ENCODE measurements around the gene PAK6.

DNA sequence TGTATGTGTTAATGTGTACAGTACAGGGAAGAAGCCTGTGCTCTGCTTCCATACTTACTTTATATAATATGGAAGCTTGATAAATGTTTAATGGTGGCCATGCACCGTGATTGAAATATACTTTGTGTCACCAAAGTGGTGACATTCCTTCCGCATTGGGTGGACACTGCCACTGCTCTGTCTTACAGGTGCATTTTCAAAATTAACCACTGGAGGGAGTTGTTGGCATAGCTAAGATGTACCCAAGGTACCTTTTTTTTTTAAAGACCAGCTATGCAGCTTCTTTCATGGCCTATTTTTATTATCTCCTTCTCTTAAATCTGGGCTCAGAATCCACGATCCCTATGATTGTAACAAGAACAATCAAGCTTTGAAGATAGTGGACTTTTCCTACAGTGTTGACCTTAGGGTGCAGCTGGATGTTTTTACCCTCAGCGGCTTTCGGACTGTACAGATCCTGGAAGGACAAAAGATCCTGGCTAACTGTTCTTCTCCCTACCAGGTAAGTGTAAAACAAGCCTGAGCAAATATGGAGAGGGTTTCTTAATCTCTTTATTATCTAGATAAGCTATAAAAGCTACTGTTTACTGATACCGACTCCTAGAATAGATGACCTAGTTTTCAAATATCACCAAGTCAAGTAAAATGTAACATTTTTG, 21.6 kb upstream of the PAK6 start:
- TF ChIP-seq, protein P1, sequence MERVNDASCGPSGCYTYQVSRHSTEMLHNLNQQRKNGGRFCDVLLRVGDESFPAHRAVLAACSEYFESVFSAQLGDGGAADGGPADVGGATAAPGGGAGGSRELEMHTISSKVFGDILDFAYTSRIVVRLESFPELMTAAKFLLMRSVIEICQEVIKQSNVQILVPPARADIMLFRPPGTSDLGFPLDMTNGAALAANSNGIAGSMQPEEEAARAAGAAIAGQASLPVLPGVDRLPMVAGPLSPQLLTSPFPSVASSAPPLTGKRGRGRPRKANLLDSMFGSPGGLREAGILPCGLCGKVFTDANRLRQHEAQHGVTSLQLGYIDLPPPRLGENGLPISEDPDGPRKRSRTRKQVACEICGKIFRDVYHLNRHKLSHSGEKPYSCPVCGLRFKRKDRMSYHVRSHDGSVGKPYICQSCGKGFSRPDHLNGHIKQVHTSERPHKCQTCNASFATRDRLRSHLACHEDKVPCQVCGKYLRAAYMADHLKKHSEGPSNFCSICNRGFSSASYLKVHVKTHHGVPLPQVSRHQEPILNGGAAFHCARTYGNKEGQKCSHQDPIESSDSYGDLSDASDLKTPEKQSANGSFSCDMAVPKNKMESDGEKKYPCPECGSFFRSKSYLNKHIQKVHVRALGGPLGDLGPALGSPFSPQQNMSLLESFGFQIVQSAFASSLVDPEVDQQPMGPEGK (CRISPR knock-in tag; IDR thresholded peaks at IDR 0.05; ENCODE audit: borderline replicate concordance) = no peak
- TF ChIP-seq SP1 (CRISPR knock-in tag; IDR thresholded peaks at IDR 0.05) (no peak), POLR2A (conservative IDR thresholded peaks at IDR 0.05) (no peak), SPI1 (IDR thresholded peaks at IDR 0.05; ENCODE audit: borderline replicate concordance, low read depth, low read length) (no peak), PHF20 (IDR thresholded peaks at IDR 0.05; ENCODE audit: partially characterized antibody) (no peak), ZNF232 (CRISPR knock-in tag; IDR thresholded peaks at IDR 0.05) (no peak), MAZ (CRISPR knock-in tag; conservative IDR thresholded peaks at IDR 0.05 in 1 of 2, IDR thresholded peaks at IDR 0.05 in 1 of 2) (0 out of 4 replicates have a peak, but pooled peaks of 1 of the 2 experiments have one; percentile 18), POLR2AphosphoS5 (IDR thresholded peaks at IDR 0.05; ENCODE audit: control insufficient read depth, insufficient read depth, low read depth, low read length) (no peak)
- TF ChIP-seq, protein P2, sequence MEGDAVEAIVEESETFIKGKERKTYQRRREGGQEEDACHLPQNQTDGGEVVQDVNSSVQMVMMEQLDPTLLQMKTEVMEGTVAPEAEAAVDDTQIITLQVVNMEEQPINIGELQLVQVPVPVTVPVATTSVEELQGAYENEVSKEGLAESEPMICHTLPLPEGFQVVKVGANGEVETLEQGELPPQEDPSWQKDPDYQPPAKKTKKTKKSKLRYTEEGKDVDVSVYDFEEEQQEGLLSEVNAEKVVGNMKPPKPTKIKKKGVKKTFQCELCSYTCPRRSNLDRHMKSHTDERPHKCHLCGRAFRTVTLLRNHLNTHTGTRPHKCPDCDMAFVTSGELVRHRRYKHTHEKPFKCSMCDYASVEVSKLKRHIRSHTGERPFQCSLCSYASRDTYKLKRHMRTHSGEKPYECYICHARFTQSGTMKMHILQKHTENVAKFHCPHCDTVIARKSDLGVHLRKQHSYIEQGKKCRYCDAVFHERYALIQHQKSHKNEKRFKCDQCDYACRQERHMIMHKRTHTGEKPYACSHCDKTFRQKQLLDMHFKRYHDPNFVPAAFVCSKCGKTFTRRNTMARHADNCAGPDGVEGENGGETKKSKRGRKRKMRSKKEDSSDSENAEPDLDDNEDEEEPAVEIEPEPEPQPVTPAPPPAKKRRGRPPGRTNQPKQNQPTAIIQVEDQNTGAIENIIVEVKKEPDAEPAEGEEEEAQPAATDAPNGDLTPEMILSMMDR (IDR thresholded peaks at IDR 0.05 in 2 of 3, conservative IDR thresholded peaks at IDR 0.05 in 1 of 3; ENCODE audit: insufficient read depth in 2 of 3, low read depth in 1 of 3, low read length in 3 of 3) = peak; percentile 80 to 97 (median 93)
- TF ChIP-seq, protein P3, sequence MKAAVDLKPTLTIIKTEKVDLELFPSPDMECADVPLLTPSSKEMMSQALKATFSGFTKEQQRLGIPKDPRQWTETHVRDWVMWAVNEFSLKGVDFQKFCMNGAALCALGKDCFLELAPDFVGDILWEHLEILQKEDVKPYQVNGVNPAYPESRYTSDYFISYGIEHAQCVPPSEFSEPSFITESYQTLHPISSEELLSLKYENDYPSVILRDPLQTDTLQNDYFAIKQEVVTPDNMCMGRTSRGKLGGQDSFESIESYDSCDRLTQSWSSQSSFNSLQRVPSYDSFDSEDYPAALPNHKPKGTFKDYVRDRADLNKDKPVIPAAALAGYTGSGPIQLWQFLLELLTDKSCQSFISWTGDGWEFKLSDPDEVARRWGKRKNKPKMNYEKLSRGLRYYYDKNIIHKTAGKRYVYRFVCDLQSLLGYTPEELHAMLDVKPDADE (conservative IDR thresholded peaks at IDR 0.05; ENCODE audit: control insufficient read depth, low read depth, low read length) = no peak
- TF ChIP-seq, protein P4, sequence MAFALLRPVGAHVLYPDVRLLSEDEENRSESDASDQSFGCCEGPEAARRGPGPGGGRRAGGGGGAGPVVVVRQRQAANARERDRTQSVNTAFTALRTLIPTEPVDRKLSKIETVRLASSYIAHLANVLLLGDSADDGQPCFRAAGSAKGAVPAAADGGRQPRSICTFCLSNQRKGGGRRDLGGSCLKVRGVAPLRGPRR (CRISPR knock-in tag; IDR thresholded peaks at IDR 0.05) = no peak

Data from K562 (cell line).